GM18505 (cell line): Measurements from ENCODE around the gene ZFP69.

ENCODE experiments used
- ATAC-seq: cut with Tn5 transposase; IDR thresholded peaks from one replicate; pipeline ENCODE4 v1.9.1; 2021; ENCODE audit not compliant: unreplicated experiment
- POLR2A ChIP-seq: IDR thresholded peaks from 4 replicates; pipeline ENCODE4 v1.6.1; 2011; ENCODE audit warnings: borderline replicate concordance; ENCODE audit not compliant: insufficient read depth, insufficient read length; ENCODE audit errors: extremely low read depth

ZFP69 gene

DNA sequence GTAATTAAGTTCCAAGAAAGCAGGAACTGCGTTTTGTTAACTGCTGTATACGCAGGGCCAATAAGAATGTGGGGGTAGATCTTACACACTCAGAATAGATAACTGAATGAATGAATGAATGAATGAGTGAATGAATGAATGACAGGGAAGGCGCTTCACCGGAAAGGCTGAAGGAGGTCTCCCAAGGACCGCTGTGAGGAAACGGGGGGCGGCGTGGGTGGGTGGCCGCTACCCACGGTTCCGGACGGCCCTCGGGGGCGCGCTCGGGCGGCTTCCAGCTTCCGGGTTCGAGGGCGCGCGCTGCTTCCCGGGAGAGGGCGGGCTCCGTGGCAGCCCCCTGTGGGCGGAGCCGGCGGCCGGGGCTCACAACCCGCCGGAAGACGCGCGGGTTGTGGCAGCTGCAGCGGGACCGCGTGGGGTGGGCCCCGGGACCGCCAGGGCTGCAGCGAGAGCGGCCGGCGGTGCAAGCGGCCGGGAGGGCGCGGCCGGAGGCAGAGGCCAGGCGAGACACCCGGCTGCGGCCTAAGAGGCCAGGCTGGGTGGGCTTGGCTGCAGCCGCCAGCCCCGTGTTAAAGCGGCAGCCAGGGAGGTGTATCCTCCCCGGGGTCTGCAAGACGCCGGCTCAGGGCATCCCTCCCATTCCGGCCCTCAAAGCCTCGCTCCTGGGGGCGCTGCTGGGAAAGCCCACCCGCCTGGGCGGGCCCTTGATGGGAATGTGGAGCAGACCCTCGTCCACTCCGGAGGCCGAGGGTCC, at the start of gene ZFP69:
ZFP69 (plus strand) TSS at position 367 of the 754 bp plus-strand sequence. CDS start 2,072 bp downstream, outside the sequence.
- ATAC-seq = no peak
- peak; percentile 77 for TF ChIP-seq POLR2A

DNA sequence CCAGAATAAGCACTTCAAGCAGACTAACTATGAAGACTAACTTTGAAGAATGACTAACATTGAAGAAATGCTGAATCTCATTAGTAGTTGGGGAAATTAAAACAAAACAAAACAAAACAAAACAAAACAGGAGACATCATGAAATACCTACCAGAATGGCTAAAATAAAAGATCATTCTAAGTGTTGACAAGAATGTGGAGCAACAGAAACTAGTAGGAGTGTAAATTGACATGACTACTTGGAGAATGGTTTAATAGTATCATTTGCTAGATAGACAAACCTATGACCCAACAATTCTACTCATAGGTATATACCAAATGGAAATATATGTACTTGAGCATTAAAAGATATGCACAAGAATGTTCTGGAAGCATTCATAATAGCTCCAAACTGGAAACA, 45.7 kb upstream of the ZFP69 start:
- no peak for TF ChIP-seq POLR2A
- no peak for ATAC-seq

DNA sequence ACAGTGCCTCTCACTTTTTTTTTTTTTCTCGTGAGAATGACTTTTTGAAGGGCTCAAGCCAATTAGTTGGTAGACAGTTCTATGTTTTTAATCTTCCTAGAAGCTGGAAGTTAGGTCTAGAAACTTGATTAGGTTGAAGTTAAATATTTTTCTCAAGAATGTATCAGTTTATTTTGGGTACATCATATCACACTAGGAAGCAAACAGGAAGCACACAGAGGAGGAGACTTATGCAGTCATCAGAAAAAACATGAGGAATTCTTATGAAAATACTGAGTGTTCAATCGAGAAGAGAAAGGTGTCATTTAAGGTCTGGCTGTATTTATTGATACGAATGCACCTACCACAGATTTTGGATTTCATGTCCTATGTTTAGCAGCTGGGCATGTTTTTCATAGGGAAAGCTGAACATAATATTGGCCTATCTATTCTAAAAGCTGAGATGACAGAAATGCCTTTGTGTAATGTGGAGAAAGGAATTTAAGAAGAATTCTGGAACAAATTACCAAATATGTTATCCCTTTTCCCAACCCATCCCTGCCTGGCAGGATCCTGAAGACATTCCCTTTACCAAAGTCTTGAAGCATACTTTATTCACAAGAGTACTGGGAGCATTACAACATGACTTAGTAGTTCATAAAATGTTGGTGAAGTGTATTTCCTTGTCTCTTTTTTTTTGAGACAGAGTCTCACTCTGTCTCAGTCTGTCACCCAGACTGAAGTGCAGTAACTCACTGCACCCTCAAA, 44.3 kb upstream of the ZFP69 start:
- no peak for TF ChIP-seq POLR2A
- no peak for ATAC-seq

DNA sequence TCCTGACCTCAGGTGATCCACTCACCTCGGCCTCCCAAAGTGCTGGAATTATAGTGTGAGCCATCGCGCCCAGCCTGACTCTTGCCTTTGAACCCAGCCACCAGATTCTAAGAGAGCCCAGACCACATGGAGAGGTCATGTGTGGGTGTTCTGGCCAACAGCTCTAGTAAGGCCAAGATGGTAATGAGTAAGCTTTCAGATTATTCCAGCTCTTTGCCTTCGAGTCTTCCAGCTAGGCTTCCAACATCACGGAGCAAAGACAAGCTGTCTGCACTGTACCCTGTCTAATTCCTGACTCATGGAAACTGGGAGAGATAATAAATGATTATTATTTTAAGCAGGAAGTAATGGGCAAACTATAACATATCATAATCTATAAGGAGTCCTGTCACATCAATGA, 41.6 kb upstream of the ZFP69 start:
- ATAC-seq = no peak
- no peak for TF ChIP-seq POLR2A

DNA sequence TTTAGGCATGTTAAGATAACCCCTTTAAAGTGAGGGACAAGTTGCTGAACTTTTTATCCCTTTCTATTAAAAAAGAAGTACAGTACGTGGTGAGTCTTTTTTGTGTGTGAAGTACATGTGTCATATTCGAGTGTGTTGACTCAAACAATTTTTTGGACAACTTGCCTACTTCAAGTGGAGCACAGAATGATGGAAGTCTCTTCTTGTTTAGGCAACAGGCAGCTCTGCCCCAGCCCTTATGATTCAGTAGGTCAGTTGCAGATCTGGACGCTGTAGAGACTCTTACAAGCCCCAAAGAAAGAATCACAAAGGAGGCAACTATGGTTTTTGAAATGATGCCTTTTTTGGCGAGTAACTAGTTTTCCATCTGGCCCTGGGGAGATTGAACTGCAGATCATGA, 41.2 kb upstream of the ZFP69 start:
- no peak for ATAC-seq
- TF ChIP-seq POLR2A = no peak

DNA sequence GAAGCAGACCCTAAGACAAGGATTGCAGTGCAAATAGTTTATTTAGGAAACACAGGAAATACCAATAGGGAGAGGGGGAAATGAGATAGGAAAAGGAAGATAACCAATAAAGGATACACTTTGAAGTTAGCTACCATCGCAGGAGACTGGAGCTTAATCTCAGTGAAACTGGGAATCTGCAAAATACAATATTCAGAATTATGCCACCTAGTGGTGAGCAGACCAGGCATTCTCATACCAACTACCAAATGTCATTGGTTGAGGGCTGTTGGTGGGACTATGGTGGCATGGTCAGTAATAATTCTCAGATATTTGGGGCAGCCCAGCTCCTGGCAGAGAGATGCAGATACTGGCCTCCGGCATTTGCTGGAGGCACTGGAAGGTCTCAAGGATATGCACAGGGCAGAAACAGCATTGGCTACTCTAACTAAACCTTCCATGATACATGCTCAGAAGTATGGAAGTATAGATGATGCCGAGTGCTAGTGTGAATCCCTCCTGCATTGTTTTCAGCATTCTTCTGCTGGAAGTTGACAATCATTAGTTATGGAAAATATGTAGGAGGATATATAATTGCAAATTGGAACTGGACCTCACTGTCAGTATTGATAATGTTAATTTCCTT, 38.6 kb upstream of the ZFP69 start:
- no peak for ATAC-seq
- TF ChIP-seq POLR2A = no peak

DNA sequence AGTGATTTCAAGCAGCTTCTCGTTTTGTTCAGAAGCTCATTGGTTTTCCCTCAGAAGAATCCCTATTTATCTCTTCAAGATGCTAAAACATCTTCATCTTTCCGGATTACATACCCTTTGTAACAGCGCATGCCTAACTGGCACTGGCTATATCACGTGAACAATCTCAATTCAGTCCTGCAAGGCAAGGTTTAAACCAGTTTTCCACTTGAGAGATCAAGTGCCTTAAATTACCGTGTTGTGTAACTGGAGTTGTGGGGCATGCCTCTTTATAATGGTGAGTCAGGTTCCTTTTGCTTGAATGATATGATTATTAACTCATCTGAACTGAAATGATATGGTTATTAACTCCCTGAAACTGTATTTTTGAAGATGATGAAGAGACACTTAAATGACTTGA, 37.8 kb upstream of the ZFP69 start:
- TF ChIP-seq POLR2A = no peak
- ATAC-seq = no peak

DNA sequence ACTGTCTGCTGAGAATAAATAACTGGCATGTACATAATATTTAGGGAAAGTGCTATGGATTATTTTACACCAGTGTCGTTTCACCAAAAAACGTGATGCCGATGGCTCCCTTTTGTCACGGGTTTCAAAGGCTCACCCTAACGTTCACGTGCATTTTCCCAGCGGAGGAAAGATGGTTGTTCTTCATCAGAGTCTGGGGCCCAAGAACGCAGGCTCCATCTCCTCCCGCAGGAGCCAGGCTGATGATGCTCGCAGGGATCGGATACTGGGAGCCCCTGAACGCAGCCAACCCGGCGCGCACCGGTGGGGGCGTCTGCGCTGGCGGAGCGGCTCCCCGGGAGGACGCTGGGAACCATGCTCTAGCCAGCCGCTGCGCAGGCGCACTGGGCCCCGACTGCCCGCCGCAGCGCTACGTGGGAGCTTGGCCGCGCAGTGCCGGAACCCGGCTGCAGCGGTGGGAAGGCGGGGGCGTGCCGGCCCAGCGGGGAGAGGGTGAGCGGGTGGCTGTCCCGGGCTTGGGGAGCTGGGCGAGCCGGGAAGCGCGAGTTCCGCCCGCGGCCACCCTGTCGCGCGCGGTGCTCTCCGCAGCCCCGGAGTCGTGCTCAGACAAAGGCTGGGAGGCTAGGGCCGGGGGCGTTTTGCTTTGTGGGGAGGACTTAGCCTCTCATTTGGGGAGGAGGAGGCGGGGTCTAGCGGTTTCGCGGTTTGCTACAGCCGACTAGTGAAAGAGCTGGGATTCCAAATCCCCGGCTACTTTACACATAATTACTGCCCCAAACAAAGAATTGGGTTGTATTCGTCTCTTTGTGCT, 27.2 kb upstream of the ZFP69 start, which contains the start of gene ZFP69B:
ZFP69B (plus strand) TSS at position 793 of the 811 bp plus-strand sequence. CDS start 486 bp downstream, outside the sequence.
- TF ChIP-seq POLR2A = peak; percentile 71
- ATAC-seq = peak; percentile 88

DNA sequence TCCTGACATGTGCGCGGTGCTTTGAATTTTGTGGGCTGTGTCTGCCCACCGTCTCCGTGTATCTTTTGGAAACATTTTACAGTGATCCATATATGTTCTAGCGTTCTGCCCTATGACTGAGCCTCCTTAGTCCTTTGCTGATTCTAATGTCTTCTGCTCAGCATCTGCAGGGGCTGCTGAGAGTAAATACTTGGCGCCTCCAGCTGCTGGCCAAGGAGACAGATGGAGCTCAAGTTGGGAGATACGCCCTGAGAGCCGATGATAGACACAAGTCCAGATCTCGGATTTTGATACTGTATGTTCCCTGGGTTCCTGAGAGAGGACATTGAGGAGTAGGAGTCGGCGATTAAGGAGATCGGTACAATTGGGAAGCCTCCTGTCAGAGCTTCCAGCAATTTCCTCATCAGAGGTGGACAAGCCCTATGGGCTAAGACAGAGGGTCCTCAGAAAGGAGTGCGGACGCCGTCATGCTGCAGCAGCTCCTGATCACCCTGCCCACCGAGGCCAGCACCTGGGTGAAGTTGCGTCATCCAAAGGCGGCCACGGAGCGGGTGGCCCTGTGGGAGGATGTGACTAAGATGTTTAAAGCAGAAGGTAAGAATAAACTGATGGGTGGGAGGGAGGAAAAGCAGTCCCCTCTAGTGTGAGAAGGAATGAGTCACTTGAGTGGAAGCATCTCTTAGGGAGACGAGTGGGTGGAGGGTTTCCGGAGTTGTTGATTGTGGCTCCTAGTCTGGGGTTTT, 26.4 kb upstream of the ZFP69 start:
- ATAC-seq = peak; percentile 11
- no peak for TF ChIP-seq POLR2A

DNA sequence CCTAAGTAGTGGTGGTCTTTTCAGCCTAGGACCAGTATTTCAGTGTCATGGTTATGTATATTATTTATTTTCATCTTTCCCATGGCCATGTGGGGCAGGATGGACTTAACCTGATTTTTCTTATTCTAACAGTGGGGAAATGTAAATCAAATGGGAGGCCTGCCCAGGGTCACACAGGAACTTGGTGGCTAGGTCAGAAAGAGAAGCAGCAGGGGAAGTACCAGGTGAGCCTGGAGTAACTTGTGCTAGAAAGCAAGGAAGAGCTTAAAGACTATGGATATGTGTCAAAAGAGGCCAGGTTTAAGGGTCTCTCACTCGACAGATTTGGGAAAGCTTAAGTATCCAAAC, 25.9 kb upstream of the ZFP69 start:
- TF ChIP-seq POLR2A = no peak
- no peak for ATAC-seq

DNA sequence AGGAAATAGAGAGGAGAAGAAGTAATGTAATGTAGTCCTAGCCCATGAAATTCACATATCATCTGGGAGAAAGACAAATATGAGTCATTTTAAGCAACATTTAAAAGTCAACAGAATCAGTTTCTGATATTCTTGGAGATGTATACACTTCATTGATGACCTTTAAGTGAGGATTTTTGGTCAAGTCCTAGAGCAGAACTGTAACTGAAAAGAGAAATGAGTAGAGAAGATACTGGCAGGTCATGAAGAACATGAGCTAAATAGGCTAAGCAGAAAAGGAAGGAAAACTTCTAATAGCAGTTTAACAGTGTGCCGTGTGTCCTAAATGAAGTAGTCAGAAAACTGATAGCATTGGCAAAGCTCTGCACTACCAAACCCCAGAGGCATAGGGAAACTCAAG, 22.2 kb upstream of the ZFP69 start:
- TF ChIP-seq POLR2A = no peak
- no peak for ATAC-seq

DNA sequence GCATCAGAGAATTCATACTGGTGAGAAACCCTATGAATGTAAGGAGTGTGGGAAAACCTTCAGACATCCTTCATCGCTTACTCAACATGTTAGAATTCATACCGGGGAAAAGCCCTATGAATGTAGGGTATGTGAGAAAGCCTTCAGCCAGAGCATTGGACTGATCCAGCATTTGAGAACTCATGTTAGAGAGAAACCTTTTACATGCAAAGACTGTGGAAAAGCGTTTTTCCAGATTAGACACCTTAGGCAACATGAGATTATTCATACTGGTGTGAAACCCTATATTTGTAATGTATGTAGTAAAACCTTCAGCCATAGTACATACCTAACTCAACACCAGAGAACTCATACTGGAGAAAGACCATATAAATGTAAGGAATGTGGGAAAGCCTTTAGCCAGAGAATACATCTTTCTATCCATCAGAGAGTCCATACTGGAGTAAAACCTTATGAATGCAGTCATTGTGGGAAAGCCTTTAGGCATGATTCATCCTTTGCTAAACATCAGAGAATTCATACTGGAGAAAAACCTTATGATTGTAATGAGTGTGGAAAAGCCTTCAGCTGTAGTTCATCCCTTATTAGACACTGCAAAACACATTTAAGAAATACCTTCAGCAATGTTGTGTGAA, 14.0 kb upstream of the ZFP69 start:
- no peak for ATAC-seq
- TF ChIP-seq POLR2A = no peak
